ENCODE data around the gene SLC16A9.
A peak's percentile ranks its signal among the peaks of the same experiment; 100 is the strongest.
"Not testable (repeated sequence)": the region's sequence is repeated elsewhere in the genome, so short reads cannot be mapped to it uniquely, and the experiment has no call there.

The SLC16A9 gene

DNA sequence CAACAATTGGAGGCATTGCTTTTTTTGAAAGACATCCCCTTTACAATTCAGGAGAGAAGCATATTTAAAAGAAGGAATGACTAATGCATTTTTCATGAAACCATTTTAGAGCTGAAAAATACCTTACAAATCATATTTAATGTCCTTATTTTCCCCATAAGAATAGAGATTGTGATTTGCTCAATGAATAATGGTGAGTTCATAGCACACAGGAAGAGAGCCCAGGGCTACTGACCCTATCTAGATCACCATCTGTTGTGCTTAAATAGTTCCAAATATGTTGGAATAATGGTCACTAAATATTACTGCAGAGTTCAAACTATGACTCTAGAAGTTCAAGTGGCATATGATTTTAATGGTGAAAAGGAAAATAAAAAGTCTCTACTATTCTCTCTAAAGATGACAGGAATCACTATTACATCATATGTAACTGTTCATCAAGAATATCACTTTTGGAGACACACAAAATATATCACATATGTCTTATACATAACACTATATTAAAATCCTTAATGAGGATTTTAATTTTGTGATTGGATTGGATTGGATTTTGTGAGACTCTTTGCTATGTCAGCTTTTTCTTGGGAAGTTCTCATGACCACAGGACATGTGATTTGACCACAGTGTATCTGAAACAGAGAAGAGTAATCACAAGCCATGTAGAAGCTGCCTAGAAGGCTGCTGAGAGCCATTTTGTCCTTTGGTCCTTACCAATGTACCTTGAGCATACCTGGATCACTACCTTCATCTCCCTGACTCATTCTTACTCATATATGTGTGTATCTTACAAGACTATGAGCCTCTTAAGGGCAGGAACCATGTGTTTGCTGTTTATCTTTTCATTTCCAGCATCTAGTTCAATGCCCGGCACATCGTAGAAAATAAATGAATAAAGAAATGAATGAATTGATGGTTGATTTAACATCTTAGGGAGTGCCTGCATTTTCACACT lies 26.4 kb downstream of the SLC16A9 start:
- no peak overlapping the region for H3K4me3 ChIP-seq (ENCODE audit: low read depth, low read length)

DNA sequence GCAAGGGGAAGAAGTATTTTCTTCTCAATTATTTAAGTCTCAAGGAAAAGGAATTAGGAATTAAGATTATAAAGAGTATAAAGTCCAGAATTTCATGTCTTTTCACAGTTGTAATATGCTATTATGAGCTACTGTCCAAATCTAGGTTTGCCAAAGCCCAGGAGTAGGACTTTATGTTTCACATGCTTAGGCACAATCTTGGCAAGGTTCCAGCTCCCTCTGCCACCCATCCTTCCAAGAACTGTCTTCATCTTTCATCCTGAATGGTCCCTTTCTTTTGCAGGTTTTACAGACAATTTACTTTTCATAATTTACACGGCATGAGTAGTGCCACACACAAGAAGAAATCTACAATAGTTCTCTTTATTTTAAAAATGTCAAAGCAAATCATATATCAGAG lies 29.5 kb downstream of the SLC16A9 start:
- no peak for DNase-seq (ENCODE audit: low read depth)
- no peak overlapping the region for H3K4me3 ChIP-seq (ENCODE audit: low read depth, low read length)

More for the DNA sequence above, 26.4 kb downstream of the SLC16A9 start:
- no peak for DNase-seq (ENCODE audit: low read depth)

DNA sequence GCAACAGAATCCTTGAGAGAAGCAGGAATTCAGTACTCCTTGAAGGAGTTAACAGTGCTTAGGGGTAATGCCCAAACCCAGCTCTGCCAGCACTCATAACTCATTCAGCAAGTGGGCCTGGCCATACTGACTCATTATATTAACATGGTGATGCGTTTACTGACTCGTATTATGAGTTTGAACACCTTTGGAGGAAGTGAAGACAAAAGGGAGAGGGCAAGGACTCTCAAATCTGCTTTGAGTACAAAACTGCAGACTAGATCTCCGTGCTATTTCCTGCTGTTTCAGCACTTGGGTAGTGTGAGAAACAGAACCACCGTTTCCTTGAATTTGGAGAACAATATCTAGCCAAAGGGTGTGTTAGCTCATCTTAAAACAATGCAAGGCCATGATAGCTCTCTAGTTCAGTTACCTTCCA lies 30.8 kb downstream of the SLC16A9 start:
- no peak overlapping the region for H3K4me3 ChIP-seq (ENCODE audit: low read depth, low read length)
- DNase-seq (ENCODE audit: low read depth): no peak

DNA sequence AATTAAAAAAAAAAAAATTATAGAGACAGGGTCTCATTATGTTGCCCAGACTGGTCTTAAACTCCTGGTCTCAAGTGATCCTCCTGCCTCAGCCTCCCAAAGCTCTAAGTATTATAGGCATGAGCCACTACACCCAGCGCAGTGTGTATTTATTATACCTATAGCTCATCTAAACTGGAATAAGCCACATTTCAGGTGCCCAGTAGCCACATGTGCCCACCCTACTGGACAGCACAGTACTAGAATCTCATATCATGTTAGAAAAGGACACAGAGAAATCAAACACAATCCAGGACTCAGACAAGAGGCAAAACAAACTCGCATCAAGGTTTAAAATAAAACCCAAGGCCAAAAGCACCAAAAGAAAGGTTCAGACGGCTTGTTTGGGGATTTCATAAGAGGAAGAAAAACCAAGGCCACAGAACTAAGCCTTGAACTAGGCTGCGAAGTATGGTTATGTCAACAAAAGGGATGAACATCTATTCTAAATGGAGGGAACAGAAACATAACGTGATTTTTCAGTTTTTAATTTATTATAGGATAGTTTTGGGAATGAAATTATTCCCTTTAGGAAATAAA lies 32.3 kb downstream of the SLC16A9 start:
- no peak for DNase-seq (ENCODE audit: low read depth)
- no peak overlapping the region for H3K4me3 ChIP-seq (ENCODE audit: low read depth, low read length)

DNA sequence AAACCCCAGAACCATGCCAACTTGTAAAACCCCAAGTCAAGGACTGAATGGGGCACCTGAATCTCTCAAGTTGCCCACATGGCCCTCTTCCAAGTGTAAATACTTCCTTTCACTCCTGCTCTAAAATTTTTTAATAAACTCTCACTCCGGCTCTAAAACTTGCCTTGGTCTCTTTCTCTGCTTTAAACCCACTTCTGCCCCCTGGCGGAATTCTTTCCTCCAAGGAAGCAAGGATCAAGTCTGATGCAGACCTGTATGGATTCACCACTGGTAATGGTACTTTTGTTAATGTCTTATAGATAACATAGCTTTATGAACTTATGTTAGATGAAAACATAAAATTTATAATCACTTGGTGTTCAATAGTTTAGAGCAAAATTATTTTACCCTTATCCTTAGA lies 33.8 kb downstream of the SLC16A9 start:
- DNase-seq (ENCODE audit: low read depth): no peak
- no peak overlapping the region for H3K4me3 ChIP-seq (ENCODE audit: low read depth, low read length)

DNA sequence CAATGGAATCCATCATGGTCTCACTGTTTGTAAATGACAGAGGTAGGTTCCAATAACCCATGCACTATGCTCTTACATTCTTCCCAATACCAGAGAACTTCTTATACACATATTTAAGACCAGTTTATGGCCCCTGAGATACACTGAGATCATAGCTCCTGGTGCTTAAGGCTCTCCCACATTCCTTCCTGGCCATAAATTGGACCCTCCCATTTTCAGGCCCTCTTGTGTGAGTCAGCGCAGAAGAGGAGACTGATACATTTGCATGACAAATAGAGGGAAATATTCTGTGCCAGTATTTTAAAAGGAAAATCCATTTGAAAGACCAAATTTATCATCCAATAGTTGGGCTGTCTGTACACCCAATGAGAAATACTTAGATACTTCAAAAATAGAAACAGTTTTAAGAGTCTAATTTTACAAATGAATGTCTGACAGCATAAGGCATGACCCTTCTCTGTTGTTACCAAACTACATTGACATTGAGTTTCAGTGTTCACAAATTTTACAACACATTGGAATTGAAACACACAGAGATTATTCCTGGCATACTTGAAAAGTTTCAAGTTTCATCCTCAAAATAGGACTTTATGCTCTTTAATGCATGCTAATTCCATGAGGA lies 35.3 kb downstream of the SLC16A9 start:
- DNase-seq (ENCODE audit: low read depth): peak; percentile 70

DNA sequence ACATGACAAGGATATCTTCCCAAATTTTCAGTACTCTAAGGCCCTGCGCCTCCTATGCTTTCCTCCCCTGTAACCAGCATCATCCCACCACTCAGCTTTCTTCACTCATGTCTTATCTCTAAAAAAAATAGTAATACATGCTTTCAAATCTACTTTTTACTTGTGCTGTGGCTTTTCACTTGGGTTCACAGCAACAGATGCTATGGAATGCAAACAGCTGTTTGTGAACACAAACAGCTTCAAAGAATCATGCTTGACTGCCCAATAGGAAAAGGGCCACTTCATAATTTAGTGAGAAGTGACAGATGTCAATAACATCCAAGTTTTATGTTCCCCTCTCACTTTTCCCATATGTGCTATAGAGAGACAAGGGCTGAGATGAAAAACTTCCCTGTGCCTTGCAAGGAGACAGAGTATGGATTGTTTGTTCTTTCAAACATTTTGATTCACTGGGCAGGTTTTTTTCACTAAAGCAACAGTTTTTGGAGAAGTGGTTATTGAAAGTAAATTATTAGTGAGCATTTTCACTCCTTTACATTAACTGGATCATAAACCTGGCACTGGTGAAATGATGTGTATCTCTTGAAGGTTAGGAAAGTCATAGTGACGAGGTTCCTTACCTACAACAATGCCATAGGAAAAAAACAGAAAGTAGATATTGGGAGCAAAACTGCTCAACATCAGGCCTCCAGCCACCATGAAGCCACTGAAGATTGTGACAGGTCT lies 37.3 kb downstream of the SLC16A9 start:
- no peak overlapping the region for H3K4me3 ChIP-seq (ENCODE audit: low read depth, low read length)
- DNase-seq (ENCODE audit: low read depth): no peak

More for the DNA sequence above, 35.3 kb downstream of the SLC16A9 start:
- no peak overlapping the region for H3K4me3 ChIP-seq (ENCODE audit: low read depth, low read length)

DNA sequence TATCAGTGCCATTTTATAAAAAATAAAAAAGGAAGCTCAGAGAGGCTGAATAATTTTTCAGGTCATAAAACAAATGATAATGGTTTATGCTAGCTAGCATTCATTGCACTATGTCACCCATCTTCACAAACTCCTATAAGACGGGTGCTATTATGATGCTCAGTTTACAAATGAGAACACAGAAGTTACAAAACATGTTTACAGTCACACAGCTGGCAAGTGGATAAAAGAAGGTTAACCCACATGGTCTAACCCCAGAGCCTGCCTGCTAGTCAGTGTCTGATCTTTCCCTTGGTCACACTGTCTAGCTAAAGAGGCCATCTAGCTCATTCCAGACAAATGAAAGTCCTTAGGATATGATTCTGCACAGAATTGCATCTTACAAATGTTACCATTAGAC lies 39.4 kb downstream of the SLC16A9 start:
- H3K4me3 ChIP-seq (ENCODE audit: low read depth, low read length): no peak overlapping the region
- DNase-seq (ENCODE audit: low read depth): no peak

DNA sequence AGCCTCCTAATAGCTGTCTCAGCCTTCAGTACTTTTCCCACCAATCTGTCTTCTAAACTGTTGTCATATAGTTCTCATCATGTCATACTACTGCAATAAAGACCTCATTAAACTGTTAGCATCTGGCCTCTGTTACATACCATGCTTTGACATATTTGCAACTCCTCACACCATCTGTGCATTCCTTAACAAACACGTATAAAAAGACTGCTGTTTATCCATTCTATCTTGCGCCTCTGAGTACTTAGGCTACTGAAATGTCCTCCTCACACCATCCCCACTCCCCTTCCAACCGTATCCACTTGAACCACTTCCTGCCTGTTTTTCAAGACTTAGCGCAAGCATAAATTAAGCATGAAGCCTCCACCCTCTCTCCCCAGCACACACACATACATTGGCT lies 41.6 kb downstream of the SLC16A9 start:
- no peak overlapping the region for H3K4me3 ChIP-seq (ENCODE audit: low read depth, low read length)
- DNase-seq (ENCODE audit: low read depth): peak; percentile 16

DNA sequence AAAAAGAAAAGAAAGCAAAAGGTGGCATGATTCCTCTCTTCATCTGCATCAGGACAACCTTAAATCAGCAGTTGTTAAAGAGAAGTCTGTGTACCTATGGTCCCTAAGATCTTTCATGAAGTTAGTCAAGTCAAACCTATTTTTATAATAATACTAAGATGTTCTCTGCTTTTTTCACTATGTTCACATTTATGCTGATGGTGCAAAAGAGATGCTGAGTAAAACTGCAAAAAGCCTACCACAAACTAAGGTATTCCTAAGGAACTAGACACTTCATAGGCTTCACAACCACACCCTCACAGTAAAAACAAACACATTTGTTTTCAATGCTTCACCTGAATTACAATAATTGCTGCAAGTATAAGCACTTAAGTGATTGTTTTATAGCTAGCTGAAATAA lies 43.3 kb downstream of the SLC16A9 start:
- DNase-seq (ENCODE audit: low read depth): no peak
- no peak overlapping the region for H3K4me3 ChIP-seq (ENCODE audit: low read depth, low read length)

DNA sequence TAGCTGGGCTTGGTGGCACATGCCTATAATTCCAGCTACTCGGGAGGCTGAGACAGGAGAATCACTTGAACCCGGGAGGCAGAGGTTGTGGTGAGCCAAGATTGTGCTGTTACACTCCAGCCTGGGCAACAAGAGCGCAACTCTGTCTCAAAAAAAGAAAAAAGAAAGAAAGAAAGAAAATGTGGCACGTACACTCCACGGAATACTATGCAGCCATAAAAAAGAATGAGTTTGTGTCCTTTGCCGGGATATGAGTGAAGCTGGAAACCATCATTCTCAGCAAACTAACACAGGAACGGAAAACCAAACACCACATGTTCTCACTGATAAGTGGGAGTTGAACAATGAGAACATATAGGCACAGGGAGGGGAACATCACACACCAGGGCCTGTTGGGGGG lies 46.4 kb downstream of the SLC16A9 start:
- not testable (repeated sequence) for DNase-seq (ENCODE audit: low read depth); H3K4me3 ChIP-seq (ENCODE audit: low read depth, low read length)

DNA sequence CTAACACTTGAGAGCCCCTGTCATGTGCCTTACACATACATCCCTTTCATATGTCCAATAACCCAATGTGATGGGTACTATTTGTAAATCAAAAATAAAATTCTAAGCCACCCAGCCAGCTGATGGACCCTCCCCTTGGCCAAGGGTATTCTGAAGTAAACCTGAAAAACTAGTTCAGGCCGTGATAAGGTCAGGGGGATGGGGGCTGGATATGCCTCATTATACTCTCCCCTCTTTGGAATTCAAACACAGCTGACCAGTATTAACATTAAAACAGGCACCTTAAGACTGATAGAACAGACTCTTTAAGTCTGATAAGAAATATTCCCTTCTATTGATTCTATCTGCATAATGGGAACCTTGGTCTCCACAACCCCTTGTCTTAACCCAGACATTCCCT lies 51.9 kb downstream of the SLC16A9 start:
- H3K4me3 ChIP-seq (ENCODE audit: low read depth, low read length): no peak overlapping the region
- no peak for DNase-seq (ENCODE audit: low read depth)

DNA sequence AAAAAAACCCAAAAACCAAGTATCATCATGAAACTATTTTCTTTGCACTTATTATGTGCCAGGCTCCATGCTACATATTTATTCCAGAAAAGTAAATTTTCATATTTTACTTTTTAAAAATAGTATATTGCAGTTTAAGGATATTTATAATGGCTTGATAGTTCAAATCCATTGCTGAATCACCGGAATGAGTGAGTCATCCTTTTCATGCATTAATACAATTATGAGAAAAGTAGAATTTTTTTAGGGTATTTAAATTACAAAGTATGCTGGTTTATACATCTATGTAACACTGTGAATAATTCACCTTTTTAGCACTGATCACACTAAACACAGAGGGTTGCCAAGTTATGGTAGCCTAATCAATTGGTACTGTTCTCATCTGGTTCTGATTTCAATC lies 54.3 kb downstream of the SLC16A9 start:
- no peak overlapping the region for H3K4me3 ChIP-seq (ENCODE audit: low read depth, low read length)
- DNase-seq (ENCODE audit: low read depth): no peak

DNA sequence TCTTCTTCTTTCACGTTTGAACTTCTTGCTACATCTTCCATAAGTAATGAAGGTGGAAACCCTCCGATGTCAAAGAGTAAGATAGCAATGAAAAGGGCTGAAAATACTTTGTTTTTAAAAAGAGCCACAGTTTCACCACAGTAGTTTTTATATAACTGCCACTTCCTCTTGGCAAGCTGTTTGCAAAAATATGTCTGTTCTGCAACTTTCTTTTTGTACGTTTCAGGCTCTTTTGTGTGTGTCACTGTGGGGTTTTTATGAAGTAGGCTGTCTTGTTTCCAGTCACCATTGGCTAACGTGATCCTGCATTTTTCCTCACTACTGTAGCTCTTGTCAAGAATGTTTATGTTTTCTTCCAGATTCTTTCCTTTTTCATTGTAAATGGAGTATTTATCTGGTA lies 55.6 kb downstream of the SLC16A9 start:
- no peak overlapping the region for H3K4me3 ChIP-seq (ENCODE audit: low read depth, low read length)
- DNase-seq (ENCODE audit: low read depth): no peak

DNA sequence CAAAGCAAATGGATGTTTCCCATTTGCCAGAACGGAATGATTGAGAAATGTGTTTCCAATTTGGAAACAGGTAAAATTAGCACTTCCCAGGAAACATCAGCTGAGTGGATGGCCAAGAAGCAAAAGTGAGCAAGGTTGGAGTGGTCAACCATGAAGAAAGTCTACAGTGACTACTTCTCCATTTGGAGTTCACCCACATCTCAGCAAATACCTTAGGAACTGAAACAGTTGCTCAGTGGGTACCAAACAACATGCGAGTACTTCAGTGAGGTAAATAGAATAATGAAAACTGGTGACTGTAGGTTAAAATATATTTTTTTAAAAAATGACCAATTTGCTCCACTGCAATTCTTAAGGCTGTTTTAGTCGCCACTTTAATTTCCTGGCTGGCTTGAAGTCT lies 57.7 kb downstream of the SLC16A9 start:
- DNase-seq (ENCODE audit: low read depth): no peak
- H3K4me3 ChIP-seq (ENCODE audit: low read depth, low read length): no peak overlapping the region

DNA sequence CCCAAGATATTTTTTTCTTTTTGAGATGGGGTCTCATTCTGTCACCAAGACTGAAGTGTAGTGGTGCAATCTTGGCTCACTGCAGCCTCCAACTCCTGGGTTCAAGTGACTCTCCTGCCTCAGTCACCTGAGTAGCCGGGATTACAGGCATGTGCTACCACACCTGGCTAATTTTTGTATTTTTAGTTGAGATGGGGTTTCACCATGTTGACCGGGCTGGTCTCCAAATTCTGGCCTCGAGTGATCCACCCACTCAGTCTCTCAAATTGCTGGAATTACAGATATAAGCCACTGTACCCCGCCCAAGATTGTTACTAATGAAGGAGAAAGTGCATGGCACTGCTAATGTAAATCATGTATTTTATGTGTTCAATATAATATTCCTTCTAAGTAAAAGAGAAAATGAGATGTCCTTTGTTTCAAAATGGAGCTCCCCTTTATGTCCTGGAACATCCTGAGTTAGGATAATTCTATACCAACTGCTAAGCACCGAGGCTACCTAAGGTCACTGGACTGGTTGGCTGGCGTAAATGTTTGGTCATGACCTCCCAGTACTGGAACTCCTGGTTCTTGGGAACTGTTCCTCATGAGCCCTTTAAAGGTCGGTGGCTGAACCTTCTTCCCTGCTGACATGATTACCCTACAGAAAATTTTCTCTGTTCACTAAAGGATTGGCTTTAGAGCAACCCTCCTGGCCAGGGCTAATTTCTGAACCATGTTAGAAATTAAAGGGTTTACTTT lies 59.9 kb downstream of the SLC16A9 start:
- DNase-seq (ENCODE audit: low read depth): no peak

DNA sequence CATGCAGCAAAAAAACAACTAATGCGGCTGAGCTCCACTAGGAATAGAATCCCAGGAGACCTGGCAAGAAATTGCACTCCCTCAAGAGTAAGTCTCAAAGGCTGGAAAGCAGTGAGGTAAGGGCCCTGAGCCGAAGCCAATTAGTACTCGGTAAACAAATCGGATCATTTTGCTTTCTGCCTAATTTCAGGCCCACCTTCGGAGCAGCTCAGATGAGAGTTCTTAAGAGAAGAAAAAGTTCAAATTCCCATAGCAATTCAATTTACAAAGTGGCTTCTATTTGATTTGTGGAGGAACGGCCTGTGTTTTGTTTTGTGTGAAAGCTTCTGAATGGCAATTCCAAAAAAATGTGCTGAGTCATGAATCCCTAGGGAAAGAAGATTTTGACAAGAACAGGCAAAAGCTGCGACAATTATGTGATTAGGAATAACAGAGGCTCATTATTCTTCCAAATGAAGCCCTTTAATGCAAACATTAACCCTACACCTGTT lies 60.9 kb downstream of the SLC16A9 start:
- H3K4me3 ChIP-seq (ENCODE audit: low read depth, low read length): no peak overlapping the region
- DNase-seq (ENCODE audit: low read depth): no peak

More for the DNA sequence above, 59.9 kb downstream of the SLC16A9 start:
- H3K4me3 ChIP-seq (ENCODE audit: low read depth, low read length): no peak overlapping the region

DNA sequence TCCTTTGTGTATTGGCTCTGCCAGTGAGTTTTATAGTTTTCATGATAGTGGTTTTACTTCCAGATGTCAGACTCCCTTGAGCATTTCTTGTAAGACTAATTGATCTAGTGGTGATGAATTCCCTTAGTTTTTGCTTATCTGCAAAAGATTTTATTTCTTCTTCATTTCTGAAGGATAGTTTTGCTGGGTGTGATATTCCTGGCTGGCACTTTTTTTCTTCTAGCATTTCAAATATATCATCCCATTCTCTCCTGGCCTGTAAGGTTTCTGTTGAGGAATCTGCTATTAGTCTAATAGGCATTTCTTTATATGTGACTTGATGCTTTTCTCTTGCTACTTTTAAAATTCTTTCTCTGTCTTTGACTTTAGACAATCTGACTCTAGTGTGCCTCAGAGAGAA lies 64.8 kb downstream of the SLC16A9 start:
- no peak for DNase-seq (ENCODE audit: low read depth)
- no peak overlapping the region for H3K4me3 ChIP-seq (ENCODE audit: low read depth, low read length)

DNA sequence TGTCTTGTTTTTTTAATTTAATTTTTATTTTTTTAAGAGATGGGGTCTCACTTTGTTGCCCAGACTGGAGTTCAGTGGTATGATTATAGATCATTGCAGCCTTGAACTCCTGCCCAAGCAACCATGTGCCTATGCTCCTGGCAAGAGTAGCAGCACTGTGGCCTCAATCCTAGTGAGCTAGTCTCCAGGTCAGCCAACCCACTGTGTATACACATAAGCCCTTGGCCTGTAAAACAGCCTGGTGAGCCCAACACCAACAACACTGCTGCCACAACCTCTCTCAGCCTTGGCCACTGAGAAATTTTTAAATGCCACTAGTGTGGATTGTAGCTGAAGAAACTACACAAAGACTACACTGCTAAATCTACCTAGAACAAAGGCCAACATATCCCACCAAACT lies 68.0 kb downstream of the SLC16A9 start:
- H3K4me3 ChIP-seq (ENCODE audit: low read depth, low read length); DNase-seq (ENCODE audit: low read depth): not testable (repeated sequence)

All from skeletal muscle cell (primary cell).